Uterus (tissue), 4 donors: ENCODE measurements around the gene MEMO1. TPM values are rescaled to one million over a fixed set of nuclear protein-coding genes. Genes with fewer than 3 reads are reported as not detected.

ENCODE experiments used
- DNase-seq, 2 donors: peaks; one replicate each; pipeline ENCODE4 v3.0.0-alpha.2; 2019 to 2020
- H3K27ac ChIP-seq, 2 donors: fragments of 200-600 bp; sonication (generic); 1 replicate in 1 of 2; 2 replicates in 1 of 2; pipeline ENCODE4 v1.5.1; 2016 to 2018
- H3K27me3 ChIP-seq, 2 donors: fragments of 200-600 bp; sonication (generic); one replicate each; pipeline ENCODE4 v1.5.1; 2018 to 2019; ENCODE audit warnings: control low read depth in 1 of 2
- H3K36me3 ChIP-seq, 2 donors: fragments of 200-600 bp; sonication (generic); one replicate each; pipeline ENCODE4 v1.5.1; 2019; ENCODE audit warnings: control low read depth in 1 of 2
- H3K4me1 ChIP-seq, 2 donors: fragments of 200-600 bp; sonication (generic); one replicate each; pipeline ENCODE4 v1.5.1; 2018 to 2019; ENCODE audit warnings: control low read depth in 1 of 2
- H3K4me3 ChIP-seq, 2 donors: fragments of 200-600 bp; sonication (generic); 1 replicate in 1 of 2; 2 replicates in 1 of 2; pipeline ENCODE4 v1.5.1; 2018 to 2019; ENCODE audit warnings: mild to moderate bottlenecking in 1 of 2
- H3K9me3 ChIP-seq, 2 donors: fragments of 200-600 bp; sonication (generic); one replicate each; pipeline ENCODE4 v1.5.1; 2019; ENCODE audit warnings: control low read depth in 1 of 2
- CTCF ChIP-seq, 4 experiments: fragments of 200-600 bp in 2 of 4; fragments of 450-650 bp in 2 of 4; sonication (generic) in 2 of 4; IDR thresholded peaks; one replicate each; pipeline ENCODE4 v1.5.1; 2016 to 2019; ENCODE audit warnings: antibody characterized with exemption in 4 of 4, mild to moderate bottlenecking in 2 of 4, moderate library complexity in 1 of 4
- POLR2A ChIP-seq, 2 donors: fragments of 450-650 bp; IDR thresholded peaks; one replicate each; pipeline ENCODE4 v1.6.1; 2016; ENCODE audit warnings: antibody characterized with exemption in 2 of 2, mild to moderate bottlenecking in 1 of 2, moderate library complexity in 1 of 2
- intact Hi-C: fragments of 100-400 bp; cut with DNase I; formaldehyde crosslinking; loops from one replicate; pipeline ENCODE4 v1.15.1; 2023; ENCODE audit warnings: low total_unique reads
- total RNA-seq, 4 donors: library from RNA; depleted of rRNA in 3 of 4; stranded (reverse); fragments of >200 nt in 3 of 4; gene quantifications; one replicate each; pipeline versions ENCODE4 v1.1.0 to v1.2.4, GENCODE V29; 2014 to 2023
- donor health status: DM: yes; HTN: yes; CAD: no.

MEMO1 gene
- total RNA-seq, 4 donors from 2014 or later, result 7.9 to 51.1 (median 23.3) TPM

GRCh38 chr2:31828891-31829290, 181.9 kb downstream of the MEMO1 start:
- intact Hi-C loops, result no loop called here
- Histone ChIP-seq H3K27ac (no peak overlapping the region), H3K4me3 (no peak overlapping the region), H3K4me1 (no peaks in the 10 kb centered on the region), H3K9me3 (peaks cover 0 to under 1% of the 10 kb centered on the region in 2 donors), H3K36me3 (no peaks in the 10 kb centered on the region), H3K27me3 (no peaks in the 10 kb centered on the region)
- DNase-seq, result no peak
- TF ChIP-seq POLR2A (IDR thresholded peaks at IDR 0.05) (no peak), CTCF (IDR thresholded peaks at IDR 0.05) (no peak)

- TF ChIP-seq POLR2A (IDR thresholded peaks at IDR 0.05), result no peak
- no peak for TF ChIP-seq CTCF (IDR thresholded peaks at IDR 0.05)
- no peak for DNase-seq
- peaks cover 0 to 5% of the 10 kb centered on the region in 2 donors for H3K9me3 ChIP-seq
- no peaks in the 10 kb centered on the region for H3K36me3 ChIP-seq
- intact Hi-C loops, result no loop called here
- H3K27me3 ChIP-seq, result no peaks in the 10 kb centered on the region
- no peak overlapping the region for H3K27ac ChIP-seq
- H3K4me3 ChIP-seq, result no peak overlapping the region
- H3K4me1 ChIP-seq, result no peaks in the 10 kb centered on the region
Measured at GRCh38 chr2:31823558-31823957, 187.2 kb downstream of the MEMO1 start.

- H3K9me3 ChIP-seq, result peaks cover 0 to 5% of the 10 kb centered on the region in 2 donors
- DNase-seq, result no peak
- no peaks in the 10 kb centered on the region for H3K4me1 ChIP-seq
- no peaks in the 10 kb centered on the region for H3K36me3 ChIP-seq
- H3K27me3 ChIP-seq, result no peaks in the 10 kb centered on the region
- TF ChIP-seq POLR2A (IDR thresholded peaks at IDR 0.05), result no peak
- H3K27ac ChIP-seq, result no peak overlapping the region
- no peak overlapping the region for H3K4me3 ChIP-seq
- intact Hi-C loops, result no loop called here
Measured at GRCh38 chr2:31822587-31822986, 188.2 kb downstream of the MEMO1 start.

Other genes with a start within 250 kb of the MEMO1 start
- 100 to 1,000 TPM in 1 of 4 donors, 10 to 100 TPM in 3; 37.1 to 165 (median 43.4) TPM for gene DPY30, start 28.8 kb upstream of the MEMO1 start, total RNA-seq
- gene SPAST, start 52.5 kb upstream of the MEMO1 start, total RNA-seq, result 10 to 100 TPM; 10.8 to 58.1 (median 21.4) TPM
- gene SLC30A6, start 154.9 kb upstream of the MEMO1 start, total RNA-seq, result 100 to 1,000 TPM in 1 of 4 donors, 10 to 100 TPM in 2, 1 to 10 TPM in 1; 9.0 to 101 (median 34.4) TPM